Measurements from ENCODE around the gene SLC48A1. TPM values are rescaled to one million over a fixed set of nuclear protein-coding genes. Genes with fewer than 3 reads are reported as not detected.

The SLC48A1 gene
- total and polyA plus RNA-seq, 2 donors (not counting 1 experiment from before 2014, with no cell fraction given), result 9.0 to 18.7 TPM

- H3K79me2 ChIP-seq (ENCODE audit: control insufficient read depth, insufficient read depth, low read length), result no peaks in the 10 kb centered on the region
- no peaks in the 10 kb centered on the region for H4K20me1 ChIP-seq (ENCODE audit: control insufficient read depth, extremely low read depth, insufficient read depth, low read length)
- H3K36me3 ChIP-seq (ENCODE audit: control insufficient read depth, insufficient read depth, low read length), result no peaks in the 10 kb centered on the region
- H3K4me3 ChIP-seq (replicated peaks in 1 of 4; ENCODE audit: control extremely low read depth in 1 of 4, insufficient read depth in 1 of 4, low read depth in 3 of 4, low read length in 4 of 4), result no peak overlapping the region
- no peaks in the 10 kb centered on the region for H3K9me3 ChIP-seq (ENCODE audit: control insufficient read depth, insufficient read depth, low read depth, low read length)
- no peak overlapping the region for H3K4me2 ChIP-seq (ENCODE audit: extremely low read depth, insufficient read depth, low read length)
- H3K27me3 ChIP-seq (ENCODE audit: control insufficient read depth, insufficient read depth, low read length), result peaks cover 5% of the 10 kb centered on the region
- H2AFZ ChIP-seq (ENCODE audit: low read length), result no peak overlapping the region
- no peak overlapping the region for H3K27ac ChIP-seq (ENCODE audit: insufficient read depth, low read length)
- TF ChIP-seq EZH2 (IDR thresholded peaks at IDR 0.05; ENCODE audit: low read length, missing control alignments) (peak; percentile 18), CTCF (conservative IDR thresholded peaks at IDR 0.05 in 1 of 2, IDR thresholded peaks at IDR 0.05 in 1 of 2; ENCODE audit: low read depth in 1 of 2, low read length in 2 of 2) (no peak)
- H3K9ac ChIP-seq (ENCODE audit: insufficient read depth, low read length), result no peak overlapping the region
- H3K4me1 ChIP-seq (ENCODE audit: control insufficient read depth, extremely low read depth, insufficient read depth, low read length), result no peaks in the 10 kb centered on the region
- DNase-seq (ENCODE audit: low read depth in 2 of 2), result no peak
Observed at GRCh38 chr12:47745485-47746041, 27.5 kb upstream of the SLC48A1 start.

- H4K20me1 ChIP-seq (ENCODE audit: control insufficient read depth, extremely low read depth, insufficient read depth, low read length), result no peaks in the 10 kb centered on the region
Observed at GRCh38 chr12:47746073-47746472, 27.0 kb upstream of the SLC48A1 start.

GRCh38 chr12:47746523-47746922, 26.5 kb upstream of the SLC48A1 start:
- no peaks in the 10 kb centered on the region for H3K36me3 ChIP-seq (ENCODE audit: control insufficient read depth, insufficient read depth, low read length)
- H3K4me1 ChIP-seq (ENCODE audit: control insufficient read depth, extremely low read depth, insufficient read depth, low read length), result no peaks in the 10 kb centered on the region
- H4K20me1 ChIP-seq (ENCODE audit: control insufficient read depth, extremely low read depth, insufficient read depth, low read length), result no peaks in the 10 kb centered on the region
- no peak for DNase-seq (ENCODE audit: low read depth in 2 of 2)
- no peak overlapping the region for H3K27ac ChIP-seq (ENCODE audit: insufficient read depth, low read length)
- no peaks in the 10 kb centered on the region for H3K79me2 ChIP-seq (ENCODE audit: control insufficient read depth, insufficient read depth, low read length)
- TF ChIP-seq CTCF (conservative IDR thresholded peaks at IDR 0.05 in 1 of 2, IDR thresholded peaks at IDR 0.05 in 1 of 2; ENCODE audit: low read depth in 1 of 2, low read length in 2 of 2), result no peak
- TF ChIP-seq EZH2 (IDR thresholded peaks at IDR 0.05; ENCODE audit: low read length, missing control alignments), result no peak
- no peak overlapping the region for H3K9ac ChIP-seq (ENCODE audit: insufficient read depth, low read length)
- H3K4me2 ChIP-seq (ENCODE audit: extremely low read depth, insufficient read depth, low read length), result no peak overlapping the region
- no peaks in the 10 kb centered on the region for H3K9me3 ChIP-seq (ENCODE audit: control insufficient read depth, insufficient read depth, low read depth, low read length)
- H2AFZ ChIP-seq (ENCODE audit: low read length), result no peak overlapping the region
- peaks cover 5% of the 10 kb centered on the region for H3K27me3 ChIP-seq (ENCODE audit: control insufficient read depth, insufficient read depth, low read length)
- H3K4me3 ChIP-seq (replicated peaks in 1 of 4; ENCODE audit: control extremely low read depth in 1 of 4, insufficient read depth in 1 of 4, low read depth in 3 of 4, low read length in 4 of 4), result no peak overlapping the region

More at GRCh38 chr12:47746073-47746472, 27.0 kb upstream of the SLC48A1 start:
- H3K4me3 ChIP-seq (replicated peaks in 1 of 4; ENCODE audit: control extremely low read depth in 1 of 4, insufficient read depth in 1 of 4, low read depth in 3 of 4, low read length in 4 of 4), result no peak overlapping the region
- no peak overlapping the region for H3K27ac ChIP-seq (ENCODE audit: insufficient read depth, low read length)
- DNase-seq (ENCODE audit: low read depth in 2 of 2), result no peak
- TF ChIP-seq CTCF (conservative IDR thresholded peaks at IDR 0.05 in 1 of 2, IDR thresholded peaks at IDR 0.05 in 1 of 2; ENCODE audit: low read depth in 1 of 2, low read length in 2 of 2), result no peak
- no peak for TF ChIP-seq EZH2 (IDR thresholded peaks at IDR 0.05; ENCODE audit: low read length, missing control alignments)
- no peaks in the 10 kb centered on the region for H3K36me3 ChIP-seq (ENCODE audit: control insufficient read depth, insufficient read depth, low read length)
- no peak overlapping the region for H2AFZ ChIP-seq (ENCODE audit: low read length)
- peaks cover 5% of the 10 kb centered on the region for H3K27me3 ChIP-seq (ENCODE audit: control insufficient read depth, insufficient read depth, low read length)
- no peaks in the 10 kb centered on the region for H3K4me1 ChIP-seq (ENCODE audit: control insufficient read depth, extremely low read depth, insufficient read depth, low read length)
- no peak overlapping the region for H3K9ac ChIP-seq (ENCODE audit: insufficient read depth, low read length)
- no peak overlapping the region for H3K4me2 ChIP-seq (ENCODE audit: extremely low read depth, insufficient read depth, low read length)
- no peaks in the 10 kb centered on the region for H3K9me3 ChIP-seq (ENCODE audit: control insufficient read depth, insufficient read depth, low read depth, low read length)
- no peaks in the 10 kb centered on the region for H3K79me2 ChIP-seq (ENCODE audit: control insufficient read depth, insufficient read depth, low read length)
